Endometrial microvascular endothelial cells (primary cell): ENCODE results near the gene POLR2F. TPM values are rescaled to one million over a fixed set of nuclear protein-coding genes. Genes with fewer than 3 reads are reported as not detected.

Experiments
- in situ Hi-C: cut with HindIII; loops from 2 replicates; pipeline ENCODE4 v1.10.0; 2017; ENCODE audit warnings: low sequenced_read_pairs, low pct_unique_long_range_greater_than_20kb; ENCODE audit errors: inconsistent ontology term
- total RNA-seq: library from RNA; depleted of rRNA; stranded (reverse); fragments of >200 nt; gene quantifications from one replicate; pipeline ENCODE4 v1.2.3, GENCODE V29; 2015; ENCODE audit errors: inconsistent ontology term

Gene POLR2F
- total RNA-seq, result 80.4 TPM

DNA sequence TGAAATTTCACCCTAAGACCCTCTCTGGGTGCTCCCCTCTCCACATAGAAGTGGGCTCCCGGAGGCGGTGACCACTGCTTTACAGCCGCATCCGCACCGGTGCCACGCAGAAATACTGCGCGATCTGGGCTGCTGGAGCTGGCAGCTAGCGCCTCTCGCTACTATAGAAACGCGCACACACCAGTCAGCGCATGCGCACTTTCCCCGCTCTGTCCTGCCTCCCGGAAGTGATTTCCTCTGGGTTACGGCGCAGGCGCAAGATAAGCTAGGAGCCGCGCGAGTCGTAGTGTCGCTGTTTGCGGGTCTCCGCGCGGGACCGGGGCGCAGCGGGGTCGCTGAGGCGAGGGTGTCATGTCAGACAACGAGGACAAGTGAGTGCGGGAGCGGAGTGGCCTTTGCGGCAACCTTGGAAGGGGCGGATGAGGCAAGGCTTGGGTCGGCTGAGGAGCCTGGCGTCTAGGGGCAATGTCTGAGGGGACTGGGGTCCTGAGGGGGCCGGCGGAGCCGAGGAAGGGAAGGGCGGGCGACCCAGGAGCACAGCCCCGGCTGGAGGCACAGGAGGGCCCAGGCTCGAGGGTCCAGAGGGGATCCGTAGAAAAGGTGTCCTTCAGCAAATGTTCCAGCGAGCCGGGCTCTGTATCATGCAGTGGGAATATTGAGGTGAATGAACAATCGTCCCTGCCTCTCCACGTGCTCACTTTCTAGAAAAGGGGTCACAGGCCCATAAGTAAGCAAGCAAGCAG is at the start of gene POLR2F, which contains the start of gene C22orf23:
Gene POLR2F (plus strand): TSS at position 263 of the 743 bp plus-strand sequence. CDS start 89 bp downstream, at position 352.
Gene C22orf23 (minus strand): TSS at position 165 of the 743 bp plus-strand sequence. CDS start 452 bp downstream, outside the sequence.
- in situ Hi-C loops, result no loop called here

DNA sequence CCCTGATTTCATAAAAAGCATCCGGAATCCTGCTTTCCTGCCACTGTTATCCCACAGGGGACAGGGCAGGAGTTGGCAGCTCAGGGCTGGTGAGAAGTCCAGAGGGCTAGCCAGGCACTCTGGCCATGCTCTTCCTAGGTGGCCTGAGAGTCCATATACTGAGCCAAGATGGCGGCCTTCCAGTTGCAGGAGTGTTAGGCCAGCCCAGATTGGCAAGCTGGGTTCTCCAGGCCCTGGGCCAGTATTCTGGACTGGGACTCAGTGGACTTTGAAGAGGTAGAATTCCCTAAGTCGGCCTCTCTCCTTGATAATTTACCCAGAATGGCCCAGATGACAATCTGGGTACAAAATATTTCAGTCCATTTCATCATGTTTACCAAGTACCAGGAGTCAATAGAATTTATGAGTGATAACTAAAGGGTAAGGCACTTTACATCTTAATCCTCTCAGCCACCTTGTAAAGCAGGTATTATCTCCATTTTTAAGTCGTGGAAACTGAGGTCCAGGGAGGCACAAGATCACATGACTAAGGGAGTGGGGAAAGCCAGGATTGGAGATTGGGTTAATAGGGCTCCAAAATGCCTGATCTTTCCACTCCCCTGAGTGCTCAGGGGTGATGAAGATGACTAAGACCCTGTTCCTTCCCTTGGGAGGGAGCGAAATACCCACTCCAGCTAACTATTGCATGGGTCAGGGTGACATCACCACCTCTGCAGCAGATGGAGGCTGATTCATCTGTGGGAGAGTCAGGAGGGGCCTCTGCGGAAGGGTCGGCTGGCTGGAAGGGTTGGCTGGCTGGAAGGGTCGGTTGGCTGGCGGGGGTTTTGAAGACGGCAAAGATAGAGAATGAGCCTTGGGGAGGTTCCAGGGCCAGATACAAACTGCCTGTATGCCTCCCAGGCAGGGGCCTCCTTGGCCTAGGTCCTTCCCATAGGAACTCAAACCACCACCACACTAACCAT is 48.6 kb upstream of the POLR2F start:
- in situ Hi-C loops, result no loop called here

DNA sequence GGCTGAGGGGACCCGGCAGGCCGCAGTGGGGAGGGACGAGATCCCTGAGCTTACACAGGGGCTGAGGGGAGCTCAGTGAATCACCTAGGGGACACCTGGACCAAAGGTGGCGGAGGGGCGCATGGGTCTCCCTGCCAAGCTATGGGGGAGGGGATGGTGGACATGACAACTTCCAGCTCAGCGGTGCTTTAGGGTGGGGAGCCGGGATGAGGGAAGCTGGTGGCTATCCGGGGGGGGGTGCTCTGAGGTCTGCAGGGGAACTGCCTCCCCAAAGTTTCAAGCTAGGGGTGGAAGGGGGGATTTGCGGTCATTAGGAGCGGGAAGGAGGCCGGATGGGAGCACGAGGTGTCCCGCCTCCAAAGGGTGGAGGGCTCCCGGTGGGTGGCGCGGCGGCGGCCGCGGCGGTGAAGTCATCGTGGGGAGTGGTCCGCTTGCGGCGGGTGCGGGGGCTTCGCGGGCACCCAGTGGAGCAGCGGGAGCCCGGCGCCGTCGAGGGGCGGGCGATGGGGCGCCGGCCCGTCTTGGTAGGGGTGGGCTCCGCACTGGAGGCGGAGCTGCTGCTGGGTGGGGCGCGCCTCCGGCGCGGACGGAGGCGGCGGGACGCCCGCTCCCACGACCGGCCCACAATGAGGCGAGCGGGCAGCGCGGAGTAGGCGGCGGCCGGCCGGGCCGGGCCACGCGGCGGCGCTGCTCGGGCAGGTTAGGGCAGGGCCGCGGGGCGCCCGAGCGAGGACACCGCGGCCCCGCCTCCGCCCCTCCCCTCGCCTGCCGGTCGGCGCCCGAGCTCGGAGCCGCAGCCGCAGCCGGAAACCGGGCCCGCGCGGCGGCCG is 47.8 kb upstream of the POLR2F start, which contains the start of gene MICALL1:
Gene MICALL1 (plus strand): TSS at position 764 of the 830 bp plus-strand sequence. CDS start 126 bp downstream, outside the sequence.
- in situ Hi-C loops, result no loop called here

DNA sequence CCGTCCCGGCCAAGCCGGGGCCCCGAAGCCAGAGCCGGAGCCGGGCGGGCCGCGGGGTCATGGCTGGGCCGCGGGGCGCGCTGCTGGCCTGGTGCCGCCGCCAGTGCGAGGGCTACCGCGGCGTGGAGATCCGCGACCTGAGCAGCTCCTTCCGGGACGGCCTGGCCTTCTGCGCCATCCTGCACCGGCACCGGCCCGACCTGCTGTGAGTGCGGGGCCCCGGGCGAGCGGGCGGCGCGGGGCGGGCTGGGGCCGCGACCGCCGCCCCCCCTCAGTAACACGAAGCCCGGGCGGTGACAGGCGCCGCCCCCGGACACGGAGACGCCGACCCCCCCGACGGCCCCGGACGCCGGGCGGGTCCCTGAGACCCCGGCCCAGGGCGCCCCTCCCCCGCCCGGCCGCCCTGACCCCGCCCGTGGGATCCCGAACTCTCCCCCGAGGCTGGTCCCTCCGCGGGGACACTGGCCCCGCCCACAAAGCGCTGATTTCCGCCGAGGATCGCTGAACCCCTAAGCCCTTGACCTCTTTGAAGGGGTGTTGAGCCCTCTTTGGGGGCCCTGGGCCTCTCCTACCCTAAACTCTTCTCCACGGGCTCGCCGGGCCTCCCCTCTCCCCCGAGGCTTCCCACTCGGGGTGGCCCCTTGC is 47.0 kb upstream of the POLR2F start:
- in situ Hi-C loops, result no loop called here

DNA sequence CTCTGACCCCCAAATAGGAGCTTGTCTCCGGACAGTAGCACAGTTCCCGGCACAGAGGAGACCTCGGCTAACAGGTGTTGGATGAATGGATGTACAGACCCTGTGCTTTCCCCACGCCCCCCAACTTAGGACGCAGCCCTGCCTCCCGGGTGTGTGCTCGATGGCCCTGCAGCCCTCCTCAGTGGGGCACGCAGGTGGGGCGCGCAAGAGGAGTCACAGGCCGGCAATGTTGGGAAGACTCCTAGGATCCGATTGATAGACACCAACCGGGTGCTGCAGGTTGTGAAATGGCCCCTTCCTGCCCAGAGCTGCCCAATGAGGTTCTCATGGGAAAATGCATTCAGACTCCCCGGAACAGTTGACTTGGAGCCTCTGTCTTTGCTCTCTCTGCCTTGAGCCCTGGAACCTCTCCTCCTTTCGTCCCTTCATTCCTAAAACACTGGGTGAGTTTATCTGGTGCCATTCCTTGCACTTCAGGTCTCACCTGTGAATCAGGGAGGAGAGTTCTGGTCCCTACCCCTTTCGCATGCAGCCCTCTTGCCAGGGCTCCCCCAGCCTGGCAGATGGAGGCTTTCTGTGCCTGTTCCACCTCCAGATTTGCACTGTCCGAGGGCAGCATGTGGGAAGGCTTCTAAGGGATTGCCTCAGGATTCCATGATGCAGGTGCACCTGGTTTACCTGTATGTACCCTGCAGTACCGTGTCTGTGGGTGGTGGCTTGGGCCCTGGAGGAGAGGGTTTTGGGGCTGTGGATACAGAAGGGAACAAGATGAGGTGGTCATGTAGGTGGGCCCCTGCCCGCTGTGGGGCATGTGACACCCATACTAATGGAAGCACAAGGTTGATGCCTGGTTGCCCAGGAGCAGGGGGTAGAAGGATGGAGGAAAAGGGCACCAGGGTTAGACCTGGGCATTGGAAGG is 46.2 kb upstream of the POLR2F start:
- in situ Hi-C loops, result no loop called here

DNA sequence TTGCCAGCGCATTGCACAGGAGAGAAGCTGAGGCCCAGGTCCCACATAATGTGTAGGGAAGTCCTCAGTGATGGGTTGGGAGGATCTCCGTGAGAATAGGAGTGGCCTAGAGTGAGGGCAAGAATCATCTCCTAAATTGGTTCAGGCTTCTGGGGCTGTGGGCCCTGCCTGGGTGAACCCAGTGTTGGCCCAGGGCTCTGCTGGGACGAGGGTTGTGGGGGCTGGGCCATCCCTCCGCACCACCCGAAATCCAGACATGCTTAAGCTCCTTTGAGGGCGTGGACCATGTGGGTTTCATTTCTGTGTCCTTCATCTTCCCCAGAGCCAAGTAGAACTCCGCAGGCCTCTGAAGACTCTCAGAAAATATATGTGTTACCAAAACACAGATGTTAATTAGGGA is 43.7 kb upstream of the POLR2F start:
- in situ Hi-C loops, result no loop called here

DNA sequence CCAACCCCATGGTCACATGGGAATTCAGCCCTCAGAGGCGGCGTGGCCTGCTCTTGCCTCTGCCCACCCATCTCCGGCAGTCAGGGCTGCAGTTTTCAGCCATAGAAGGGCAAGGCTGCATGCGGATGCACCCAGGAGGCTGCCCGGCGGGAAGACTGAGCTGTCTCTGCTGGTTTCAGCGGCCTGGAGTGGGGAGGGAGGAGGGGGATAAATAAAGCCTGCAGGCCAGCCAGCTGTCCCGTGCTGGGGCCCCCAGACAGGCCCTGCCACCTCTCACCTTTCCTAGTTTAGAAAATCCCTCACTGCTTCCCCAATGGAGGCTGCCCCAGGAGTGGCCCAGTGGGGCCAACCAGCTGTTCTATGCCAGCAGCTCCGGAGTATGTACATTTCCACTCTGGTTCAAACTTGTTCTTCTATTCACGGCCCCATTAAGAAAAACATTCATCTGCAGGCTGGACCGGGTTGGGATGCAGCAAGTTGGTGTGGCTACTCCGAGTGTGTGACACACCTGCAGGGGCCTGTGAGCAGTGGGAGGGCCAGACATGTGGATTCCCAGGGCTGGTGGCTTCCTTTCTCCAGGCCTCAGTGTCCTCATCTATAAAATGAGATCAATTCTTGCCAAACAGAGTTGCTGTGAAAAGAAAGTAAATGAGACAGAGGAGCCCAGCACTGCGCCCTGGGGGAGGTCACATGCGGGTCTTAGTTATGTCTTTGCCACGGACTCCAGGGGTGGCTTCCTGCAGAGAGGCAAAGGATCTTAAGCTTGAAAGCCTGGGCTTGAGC is 42.4 kb upstream of the POLR2F start:
- in situ Hi-C loops, result no loop called here

DNA sequence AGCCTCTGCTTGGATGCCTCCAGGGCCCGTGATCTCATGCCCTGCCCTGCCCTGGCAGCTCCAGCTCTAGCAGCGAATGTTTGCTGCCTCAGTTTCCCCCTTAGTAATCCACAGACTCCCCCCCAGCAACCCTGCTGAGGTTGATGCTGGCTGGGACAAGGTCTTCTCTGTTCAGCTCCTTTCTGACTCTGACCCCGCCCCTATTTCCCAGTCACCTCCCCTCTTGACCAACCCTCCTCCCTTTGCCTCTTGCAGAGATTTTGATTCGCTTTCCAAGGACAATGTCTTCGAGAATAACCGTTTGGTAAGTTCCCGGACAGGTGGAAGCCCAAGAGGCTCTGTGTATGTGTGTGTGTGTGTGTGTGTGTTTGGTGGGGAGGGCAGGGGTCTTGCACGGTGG is 41.8 kb upstream of the POLR2F start:
- in situ Hi-C loops, result no loop called here

DNA sequence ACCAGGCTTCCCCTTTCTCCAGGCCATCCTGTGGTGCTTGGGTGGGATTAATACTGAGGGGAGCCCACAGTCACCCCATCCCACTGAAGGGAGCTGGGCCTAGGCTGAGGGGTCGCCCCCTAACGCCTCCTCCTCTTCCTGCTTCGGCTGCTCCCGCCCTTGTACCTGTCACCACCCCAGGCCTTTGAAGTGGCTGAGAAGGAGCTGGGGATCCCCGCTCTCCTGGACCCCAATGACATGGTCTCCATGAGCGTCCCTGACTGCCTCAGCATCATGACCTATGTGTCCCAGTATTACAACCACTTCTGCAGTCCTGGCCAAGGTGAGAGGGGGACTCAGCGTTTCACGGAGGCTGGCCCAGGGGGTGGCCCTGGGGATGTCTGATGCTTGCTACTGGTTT is 41.3 kb upstream of the POLR2F start:
- in situ Hi-C loops, result no loop called here

DNA sequence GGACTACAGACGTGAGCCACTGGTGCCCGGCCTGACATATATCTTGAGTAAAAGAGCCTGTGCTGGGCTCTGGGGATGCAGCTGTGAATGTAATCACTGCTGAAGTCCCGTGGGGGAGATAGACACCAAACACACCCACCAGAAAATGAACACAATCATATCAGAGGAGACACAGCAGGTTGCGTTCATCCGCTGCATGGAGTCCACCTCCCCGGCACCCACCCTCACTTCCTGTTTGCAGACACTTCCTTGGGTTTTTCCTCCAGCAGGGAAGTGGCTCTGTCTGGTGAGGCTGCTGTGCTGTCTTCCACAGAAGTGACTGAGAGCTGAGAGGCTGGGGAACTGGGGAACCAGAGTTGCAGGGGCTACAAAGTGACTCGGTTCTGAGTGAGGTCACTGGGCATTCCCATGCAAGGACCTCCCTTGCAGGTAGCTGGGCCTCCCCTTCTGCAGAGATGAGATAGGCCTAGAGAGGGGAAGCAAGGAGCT is 40.2 kb upstream of the POLR2F start:
- in situ Hi-C loops, result no loop called here

DNA sequence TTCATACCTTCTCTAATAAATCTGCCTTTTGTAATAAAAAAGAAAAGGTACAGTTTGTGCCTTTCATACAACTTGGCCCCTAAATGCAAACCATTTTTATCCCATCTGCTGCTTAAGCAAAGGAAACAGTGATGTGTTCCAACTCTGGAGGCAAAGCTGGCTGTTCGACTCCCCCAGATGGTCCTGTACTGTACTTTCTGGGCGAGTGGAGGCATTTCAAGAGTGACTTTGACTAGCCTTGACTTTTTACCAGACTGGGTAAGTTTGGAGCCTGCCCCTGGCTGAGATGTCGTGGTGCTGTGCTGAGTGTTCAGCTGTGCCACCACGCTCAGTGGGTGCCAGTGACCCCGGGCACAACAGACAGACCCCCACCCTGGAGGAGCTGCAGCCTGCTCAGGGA is 37.2 kb upstream of the POLR2F start:
- in situ Hi-C loops, result no loop called here

DNA sequence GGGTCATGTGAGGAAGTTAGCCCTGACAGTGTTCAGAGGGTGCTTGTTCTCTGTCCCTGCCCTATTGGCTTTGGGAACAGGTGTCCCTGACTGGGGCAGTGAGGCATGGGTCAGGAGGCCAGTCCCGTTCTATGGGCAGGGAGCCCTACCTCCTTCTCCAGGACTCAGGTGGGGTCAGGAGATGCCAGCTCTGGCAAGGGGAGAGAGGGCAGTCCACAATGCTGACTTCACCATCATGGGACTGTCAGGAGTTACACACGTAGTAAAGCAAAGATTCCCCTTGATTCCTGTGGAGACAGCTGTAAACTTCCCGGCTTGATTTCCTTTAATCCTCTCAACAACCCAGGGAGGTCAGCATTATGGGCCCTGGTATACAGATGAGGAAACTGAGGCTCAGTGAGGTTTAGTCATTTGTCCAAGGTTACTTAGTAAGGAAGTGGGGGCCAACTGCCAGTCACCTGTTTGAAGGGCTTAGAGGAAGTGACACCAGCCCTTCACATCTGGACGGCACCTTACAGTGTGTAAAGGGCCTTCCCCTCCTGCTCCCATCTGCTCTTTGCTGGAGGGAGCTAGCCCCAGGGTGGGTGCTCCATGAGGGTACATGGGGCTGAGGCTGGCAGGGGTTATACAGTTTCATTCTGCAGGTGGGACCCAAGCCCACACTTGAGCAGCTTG is 35.5 kb upstream of the POLR2F start:
- in situ Hi-C loops, result no loop called here

DNA sequence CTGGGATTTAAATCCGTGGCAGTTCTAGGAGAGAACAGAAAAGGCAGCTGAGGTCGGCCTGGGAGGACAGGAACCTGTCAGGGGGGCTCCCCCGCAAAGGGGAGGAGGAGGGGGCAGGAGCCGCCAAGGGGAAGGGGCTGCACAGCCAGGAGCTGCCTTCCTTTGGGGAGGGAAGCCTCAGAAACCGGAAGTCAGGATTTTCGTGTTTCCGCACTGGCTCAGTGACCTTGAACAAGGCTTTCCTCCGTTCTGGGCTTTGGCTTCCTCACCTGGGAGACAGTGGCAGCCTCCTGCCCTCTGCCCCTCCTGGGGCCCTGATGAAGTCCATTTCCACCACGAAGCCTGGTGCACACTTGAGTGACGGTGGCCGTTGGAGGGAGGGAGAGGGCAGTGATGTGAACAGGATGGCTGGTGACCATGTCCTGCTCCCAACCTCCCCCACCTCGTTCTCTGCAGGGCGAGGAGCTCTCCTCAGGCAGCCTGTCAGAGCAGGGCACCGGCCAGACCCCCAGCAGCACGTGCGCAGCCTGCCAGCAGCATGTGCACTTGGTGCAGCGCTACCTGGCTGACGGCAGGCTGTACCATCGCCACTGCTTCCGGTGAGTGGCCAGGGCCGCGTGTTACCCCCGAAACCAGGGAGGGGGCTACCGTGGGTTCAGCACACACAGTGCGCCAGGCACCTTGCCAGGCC is 34.8 kb upstream of the POLR2F start:
- in situ Hi-C loops, result no loop called here

DNA sequence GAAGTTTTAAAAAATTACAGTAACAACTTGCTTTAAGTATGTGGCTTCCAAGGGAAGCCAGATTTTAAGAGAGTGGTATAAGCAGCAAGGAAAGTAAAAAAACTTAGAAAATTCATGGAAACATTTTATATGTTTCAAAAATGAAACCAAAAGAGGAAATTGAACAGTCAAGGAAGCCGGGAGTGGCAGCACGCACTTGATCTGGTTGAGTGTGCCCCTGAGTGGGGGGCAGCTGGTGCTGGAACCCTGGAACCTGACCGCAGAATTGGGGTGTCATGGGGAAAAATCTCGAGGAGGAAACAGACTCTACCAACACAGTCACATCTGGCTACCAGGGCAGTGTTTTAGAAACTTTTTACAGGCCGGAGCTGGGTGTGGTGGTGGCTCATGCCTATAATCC is 33.4 kb upstream of the POLR2F start:
- in situ Hi-C loops, result no loop called here

DNA sequence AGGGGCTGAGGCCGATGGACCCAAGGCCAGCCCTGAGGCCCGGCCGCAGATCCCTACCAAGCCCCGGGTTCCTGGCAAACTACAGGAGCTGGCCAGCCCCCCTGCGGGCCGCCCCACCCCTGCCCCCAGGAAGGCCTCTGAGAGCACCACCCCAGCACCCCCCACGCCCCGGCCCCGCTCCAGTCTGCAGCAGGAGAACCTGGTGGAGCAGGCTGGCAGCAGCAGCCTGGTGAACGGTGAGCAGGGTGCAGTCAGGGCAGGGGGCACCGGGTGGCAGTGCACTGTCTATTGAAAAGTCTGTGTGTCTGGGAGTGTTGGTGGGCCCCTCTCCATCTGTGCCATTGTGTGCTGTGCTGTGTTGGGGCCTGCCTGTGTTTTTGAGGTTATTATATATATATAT is 31.3 kb upstream of the POLR2F start:
- in situ Hi-C loops, result no loop called here
